Activated CD8-positive, alpha-beta memory T cell treated with anti-CD3 and anti-CD28 coated beads, Interleukin-2, amount 10 ng/mL, durations not matched to agents 7 days and 5 days (primary cell): ENCODE data around the gene SAP30BP. TPM values are rescaled to one million over a fixed set of nuclear protein-coding genes. Genes with fewer than 3 reads are reported as not detected.
A peak's percentile ranks its signal among the peaks of the same experiment; 100 is the strongest.

ENCODE experiments used
- ATAC-seq: fragments of 150-1000 bp; cut with Tn5 transposase; one replicate; pipeline ENCODE4 v1.10.0; 2021; ENCODE audit warnings: moderate library complexity
- CTCF ChIA-PET: fragments of 350-600 bp; sonication (Branson Sonifier 250); formaldehyde crosslinking; loops from one replicate; lab custom pipeline; 2021; ENCODE audit warnings: antibody characterized with exemption; lab: Charles Lee
- DNase-seq: peaks from one replicate; pipeline ENCODE4 v3.0.0-alpha.2; 2020
- H3K27ac Mint-ChIP-seq: one replicate; pipeline ENCODE4 v1.8.0; 2021; ENCODE audit warnings: mild to moderate bottlenecking, mixed read lengths
- H3K27me3 Mint-ChIP-seq: one replicate; pipeline ENCODE4 v1.8.0; 2021; ENCODE audit warnings: mixed read lengths
- H3K36me3 Mint-ChIP-seq: one replicate; pipeline ENCODE4 v1.8.0; 2021; ENCODE audit warnings: mild to moderate bottlenecking, mixed read lengths
- H3K4me1 Mint-ChIP-seq: one replicate; pipeline ENCODE4 v1.8.0; 2021; ENCODE audit warnings: mixed read lengths
- H3K4me3 Mint-ChIP-seq: one replicate; pipeline ENCODE4 v1.8.0; 2021; ENCODE audit warnings: mild to moderate bottlenecking, moderate library complexity, mixed read lengths
- H3K9me3 Mint-ChIP-seq: one replicate; pipeline ENCODE4 v1.8.0; 2022; ENCODE audit warnings: low read depth, mixed read lengths
- total RNA-seq, 2 experiments: library from RNA; stranded (reverse); gene quantifications; one replicate each; pipeline ENCODE4 v1.2.3, GENCODE V29; 2021

The SAP30BP gene
- total RNA-seq, 2 experiments from 2014 or later: 100.0 to 106 TPM

- ATAC-seq (no peak), DNase-seq (no peak)
- H3K36me3 Mint-ChIP-seq: peaks cover 15% of the 10 kb centered on the region
- H3K9me3 Mint-ChIP-seq: no peaks in the 10 kb centered on the region
- H3K4me3 Mint-ChIP-seq: no peak overlapping the region
- peaks cover 35% of the 10 kb centered on the region for H3K4me1 Mint-ChIP-seq
- CTCF ChIA-PET: interaction anchor here (1.3 to 26.3 kb wide), 2 partner anchors 52 to 64 kb away, joined by 4 to 428 read pairs; partner anchors contain the start of gene SMIM5
- H3K27ac Mint-ChIP-seq: no peak overlapping the region
- H3K27me3 Mint-ChIP-seq: no peaks in the 10 kb centered on the region
Observed at GRCh38 chr17:75684924-75685323, 17.8 kb downstream of the SAP30BP start.

GRCh38 chr17:75685499-75685898, 18.4 kb downstream of the SAP30BP start:
- H3K4me3 Mint-ChIP-seq: no peak overlapping the region
- CTCF ChIA-PET: interaction anchor here (1.0 to 26.3 kb wide), 3 partner anchors 9 to 63 kb away, joined by 4 to 428 read pairs (median 4); partner anchors contain the start of gene SMIM5
- H3K9me3 Mint-ChIP-seq: no peaks in the 10 kb centered on the region
- H3K4me1 Mint-ChIP-seq: peaks cover 40% of the 10 kb centered on the region
- no peaks in the 10 kb centered on the region for H3K27me3 Mint-ChIP-seq
- H3K27ac Mint-ChIP-seq: no peak overlapping the region
- DNase-seq: no peak
- no peak for ATAC-seq
- H3K36me3 Mint-ChIP-seq: peaks cover 15% of the 10 kb centered on the region

GRCh38 chr17:75688209-75688825, 21.2 kb downstream of the SAP30BP start:
- ATAC-seq (peak; percentile 35), DNase-seq (no peak)
- peak overlapping the region; percentile 38 for H3K27ac Mint-ChIP-seq
- H3K4me3 Mint-ChIP-seq: no peak overlapping the region
- H3K4me1 Mint-ChIP-seq: peaks cover 52% of the 10 kb centered on the region
- no peaks in the 10 kb centered on the region for H3K27me3 Mint-ChIP-seq
- H3K9me3 Mint-ChIP-seq: no peaks in the 10 kb centered on the region
- CTCF ChIA-PET: interaction anchor here (0.6 to 26.3 kb wide), 7 partner anchors 13 to 191 kb away, joined by 3 to 428 read pairs (median 3); partner anchors contain the start of genes GALK1 and SMIM5
- H3K36me3 Mint-ChIP-seq: peaks cover 12% of the 10 kb centered on the region

GRCh38 chr17:75689441-75689873, 22.3 kb downstream of the SAP30BP start:
- H3K27ac Mint-ChIP-seq: peak overlapping the region; percentile 38
- H3K36me3 Mint-ChIP-seq: peaks cover 12% of the 10 kb centered on the region
- no peaks in the 10 kb centered on the region for H3K9me3 Mint-ChIP-seq
- CTCF ChIA-PET: interaction anchor here (1.6 to 26.3 kb wide), 4 partner anchors 14 to 59 kb away, joined by 4 to 428 read pairs (median 11); partner anchors contain the start of gene SMIM5
- H3K27me3 Mint-ChIP-seq: no peaks in the 10 kb centered on the region
- H3K4me1 Mint-ChIP-seq: peaks cover 50% of the 10 kb centered on the region
- ATAC-seq (peak; percentile 43), DNase-seq (peak; percentile 49)
- no peak overlapping the region for H3K4me3 Mint-ChIP-seq

- CTCF ChIA-PET: interaction anchor here (0.6 to 26.3 kb wide), 3 partner anchors 16 to 58 kb away, joined by 3 to 428 read pairs (median 4); partner anchors contain the start of gene SMIM5
Observed at GRCh38 chr17:75691371-75691791, 24.2 kb downstream of the SAP30BP start.

GRCh38 chr17:75691801-75692626, 24.9 kb downstream of the SAP30BP start:
- peaks cover 42% of the 10 kb centered on the region for H3K4me1 Mint-ChIP-seq
- no peak for ATAC-seq

More at GRCh38 chr17:75691371-75691791, 24.2 kb downstream of the SAP30BP start:
- Mint-ChIP-seq H3K36me3 (peaks cover 9% of the 10 kb centered on the region), H3K9me3 (no peaks in the 10 kb centered on the region), H3K27ac (peak overlapping the region; percentile 69), H3K4me3 (no peak overlapping the region), H3K4me1 (peaks cover 43% of the 10 kb centered on the region), H3K27me3 (no peaks in the 10 kb centered on the region)
- DNase-seq: peak; percentile 57
- peak; percentile 59 for ATAC-seq

GRCh38 chr17:75692976-75693375, 25.8 kb downstream of the SAP30BP start:
- Mint-ChIP-seq H3K36me3 (peaks cover 3% of the 10 kb centered on the region), H3K4me3 (no peak overlapping the region), H3K9me3 (no peaks in the 10 kb centered on the region), H3K4me1 (peaks cover 35% of the 10 kb centered on the region), H3K27ac (no peak overlapping the region), H3K27me3 (no peaks in the 10 kb centered on the region)
- ATAC-seq (no peak), DNase-seq (no peak)
- CTCF ChIA-PET: interaction anchor here (2.0 to 26.3 kb wide), 3 partner anchors 17 to 60 kb away, joined by 7 to 428 read pairs (median 11); partner anchors contain the start of gene SMIM5

More at GRCh38 chr17:75691801-75692626, 24.9 kb downstream of the SAP30BP start:
- no peaks in the 10 kb centered on the region for H3K9me3 Mint-ChIP-seq
- CTCF ChIA-PET: interaction anchor here (0.6 to 26.3 kb wide), 5 partner anchors 16 to 59 kb away, joined by 3 to 428 read pairs (median 7); partner anchors contain the start of gene SMIM5
- H3K27me3 Mint-ChIP-seq: no peaks in the 10 kb centered on the region
- no peak for DNase-seq
- H3K36me3 Mint-ChIP-seq: peaks cover 9% of the 10 kb centered on the region
- peak overlapping the region; percentile 69 for H3K27ac Mint-ChIP-seq
- no peak overlapping the region for H3K4me3 Mint-ChIP-seq

- Mint-ChIP-seq H3K4me1 (peaks cover 27% of the 10 kb centered on the region), H3K4me3 (no peak overlapping the region), H3K9me3 (no peaks in the 10 kb centered on the region), H3K27me3 (no peaks in the 10 kb centered on the region), H3K27ac (no peak overlapping the region), H3K36me3 (peaks cover 2% of the 10 kb centered on the region)
- ATAC-seq: no peak
- CTCF ChIA-PET: interaction anchor here (1.4 to 26.3 kb wide), 4 partner anchors 8 to 61 kb away, joined by 4 to 428 read pairs (median 9); partner anchors contain the start of gene SMIM5
- no peak for DNase-seq
Observed at GRCh38 chr17:75693500-75694481, 26.7 kb downstream of the SAP30BP start.

- Mint-ChIP-seq H3K9me3 (no peaks in the 10 kb centered on the region), H3K4me1 (peaks cover 20% of the 10 kb centered on the region), H3K27me3 (no peaks in the 10 kb centered on the region), H3K4me3 (no peak overlapping the region), H3K36me3 (peaks cover 4% of the 10 kb centered on the region), H3K27ac (no peak overlapping the region)
- ATAC-seq (no peak), DNase-seq (no peak)
- CTCF ChIA-PET: interaction anchor here (1.4 to 26.3 kb wide), 3 partner anchors 9 to 62 kb away, joined by 4 to 428 read pairs (median 11); partner anchors contain the start of gene SMIM5
Observed at GRCh38 chr17:75694536-75694935, 27.4 kb downstream of the SAP30BP start.

- no peak for DNase-seq
- no peak overlapping the region for H3K4me3 Mint-ChIP-seq
- no peaks in the 10 kb centered on the region for H3K9me3 Mint-ChIP-seq
- ATAC-seq: no peak
- CTCF ChIA-PET: interaction anchor here (26.3 kb wide), 1 partner anchor 53 kb away, joined by 428 read pairs; no protein-coding TSS in a partner anchor
- H3K27me3 Mint-ChIP-seq: no peaks in the 10 kb centered on the region
- H3K36me3 Mint-ChIP-seq: peaks cover 3% of the 10 kb centered on the region
- H3K27ac Mint-ChIP-seq: no peak overlapping the region
- peaks cover 14% of the 10 kb centered on the region for H3K4me1 Mint-ChIP-seq
Observed at GRCh38 chr17:75695141-75695829, 28.1 kb downstream of the SAP30BP start.

- ATAC-seq (no peak), DNase-seq (no peak)
- Mint-ChIP-seq H3K27me3 (no peaks in the 10 kb centered on the region), H3K4me1 (peaks cover 8% of the 10 kb centered on the region), H3K36me3 (peaks cover 3% of the 10 kb centered on the region), H3K4me3 (no peak overlapping the region), H3K9me3 (no peaks in the 10 kb centered on the region), H3K27ac (no peak overlapping the region)
- CTCF ChIA-PET: interaction anchor here (26.3 kb wide), 1 partner anchor 53 kb away, joined by 428 read pairs; no protein-coding TSS in a partner anchor
Observed at GRCh38 chr17:75695830-75696271, 28.7 kb downstream of the SAP30BP start.
